Activated CD4-positive, alpha-beta T cell treated with anti-CD3 and anti-CD28 coated beads, Interleukin-2, amount 10 ng/mL, durations not matched to agents 7 days and 5 days (primary cell): ENCODE data around the gene GPR176. TPM values are rescaled to one million over a fixed set of nuclear protein-coding genes. Genes with fewer than 3 reads are reported as not detected.

ENCODE experiments used
- CTCF ChIA-PET: fragments of 350-600 bp; sonication (Branson Sonifier 250); formaldehyde crosslinking; loops from one replicate; lab custom pipeline; 2021; ENCODE audit warnings: antibody characterized with exemption; lab: Charles Lee
- POLR2A ChIA-PET: fragments of 350-600 bp; sonication (Branson Sonifier 250); formaldehyde crosslinking; loops from one replicate; lab custom pipeline; 2021; ENCODE audit warnings: antibody characterized with exemption; lab: Charles Lee
- DNase-seq: peaks from one replicate; pipeline ENCODE4 v3.0.0-alpha.2; 2020
- H3K27ac Mint-ChIP-seq: one replicate; pipeline ENCODE4 v1.8.0; 2021; ENCODE audit warnings: mild to moderate bottlenecking, moderate library complexity, mixed read lengths
- H3K27me3 Mint-ChIP-seq: one replicate; pipeline ENCODE4 v1.8.0; 2021; ENCODE audit warnings: mixed read lengths
- H3K36me3 Mint-ChIP-seq: one replicate; pipeline ENCODE4 v1.8.0; 2021; ENCODE audit warnings: low read depth, mixed read lengths
- H3K4me1 Mint-ChIP-seq: one replicate; pipeline ENCODE4 v1.8.0; 2021; ENCODE audit warnings: mixed read lengths
- H3K4me3 Mint-ChIP-seq: one replicate; pipeline ENCODE4 v1.8.0; 2021; ENCODE audit warnings: mild to moderate bottlenecking, moderate library complexity, mixed read lengths
- H3K9me3 Mint-ChIP-seq: one replicate; pipeline ENCODE4 v1.8.0; 2021; ENCODE audit warnings: mixed read lengths
- total RNA-seq, 2 experiments: library from RNA; stranded (reverse); gene quantifications; one replicate each; pipeline ENCODE4 v1.2.3, GENCODE V29; 2021

The GPR176 gene
- total RNA-seq, 2 experiments from 2014 or later = not detected

DNA sequence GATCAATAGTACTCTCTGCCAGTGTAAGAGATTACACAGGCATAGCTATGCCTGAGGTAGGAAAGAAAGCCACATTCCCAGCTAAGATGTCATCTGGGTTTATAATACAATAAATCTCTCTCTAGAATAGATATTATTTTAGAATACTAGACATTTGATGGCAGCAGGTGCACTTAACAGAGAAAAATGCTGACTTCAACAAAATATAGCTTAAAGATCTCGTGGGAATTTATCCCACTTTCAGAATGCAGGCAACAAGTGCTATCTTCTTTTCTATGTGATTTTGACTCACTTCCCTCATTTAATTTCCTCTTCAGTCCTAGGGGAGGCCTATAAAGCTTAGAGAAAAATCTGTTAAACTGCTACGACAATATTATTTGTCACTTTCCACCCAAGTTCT lies 76.5 kb downstream of the GPR176 start:
- no peaks in the 10 kb centered on the region for H3K4me1 Mint-ChIP-seq
- CTCF ChIA-PET = interaction anchor here (0.5 kb wide), 1 partner anchor 30 kb away, joined by 3 read pairs; no protein-coding TSS in a partner anchor
- H3K36me3 Mint-ChIP-seq = no peaks in the 10 kb centered on the region
- no peaks in the 10 kb centered on the region for H3K9me3 Mint-ChIP-seq
- DNase-seq = no peak
- POLR2A ChIA-PET = no interaction called here
- no peak overlapping the region for H3K4me3 Mint-ChIP-seq
- H3K27me3 Mint-ChIP-seq = peaks cover 20% of the 10 kb centered on the region
- H3K27ac Mint-ChIP-seq = no peak overlapping the region

DNA sequence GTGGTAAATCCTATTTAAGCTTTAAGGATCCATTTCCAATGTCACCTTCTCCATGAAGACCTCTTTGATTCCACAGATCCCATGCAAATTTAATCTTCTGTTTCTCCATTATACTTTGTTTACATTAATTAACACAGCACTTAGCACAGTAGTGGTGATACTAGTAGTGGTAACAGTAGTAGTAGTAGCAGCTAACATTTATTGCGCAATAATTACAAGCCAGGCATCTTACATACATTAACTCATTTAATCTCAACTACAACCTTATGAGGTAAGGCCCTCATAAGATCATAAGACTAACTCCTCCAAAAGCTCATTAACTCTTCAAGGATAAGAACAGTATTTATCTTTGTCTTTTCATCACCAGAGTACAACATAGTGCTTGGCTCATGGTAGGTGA lies 82.6 kb downstream of the GPR176 start:
- DNase-seq = no peak
- H3K4me1 Mint-ChIP-seq = no peaks in the 10 kb centered on the region
- no peak overlapping the region for H3K27ac Mint-ChIP-seq
- CTCF ChIA-PET = no interaction called here
- POLR2A ChIA-PET = no interaction called here
- H3K27me3 Mint-ChIP-seq = peaks cover 40% of the 10 kb centered on the region
- H3K4me3 Mint-ChIP-seq = no peak overlapping the region
- H3K9me3 Mint-ChIP-seq = no peaks in the 10 kb centered on the region
- no peaks in the 10 kb centered on the region for H3K36me3 Mint-ChIP-seq

DNA sequence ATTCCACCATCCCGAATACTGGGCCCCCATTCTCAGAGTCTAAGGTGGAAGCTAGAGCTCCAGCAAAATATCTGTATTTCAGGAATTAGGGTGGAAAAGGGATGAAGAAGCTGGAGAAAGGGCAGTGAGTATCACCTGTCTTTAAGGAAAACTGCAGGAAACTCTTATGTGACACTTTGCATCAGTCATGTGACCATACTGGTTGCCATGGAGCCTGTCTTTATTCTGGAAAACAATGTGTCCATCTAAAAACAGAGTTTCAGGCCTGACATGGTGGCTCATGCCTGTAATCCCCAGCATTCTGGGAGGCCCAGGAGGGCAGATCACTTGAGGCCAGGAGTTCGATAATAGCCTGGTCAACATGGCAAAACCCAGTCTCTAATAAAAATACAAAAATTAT lies 84.5 kb downstream of the GPR176 start:
- no peak overlapping the region for H3K27ac Mint-ChIP-seq
- ChIA-PET CTCF (no interaction called here), POLR2A (no interaction called here)
- DNase-seq = no peak
- no peaks in the 10 kb centered on the region for H3K36me3 Mint-ChIP-seq
- H3K27me3 Mint-ChIP-seq = peaks cover 53% of the 10 kb centered on the region
- no peak overlapping the region for H3K4me3 Mint-ChIP-seq
- no peaks in the 10 kb centered on the region for H3K9me3 Mint-ChIP-seq
- H3K4me1 Mint-ChIP-seq = no peaks in the 10 kb centered on the region

DNA sequence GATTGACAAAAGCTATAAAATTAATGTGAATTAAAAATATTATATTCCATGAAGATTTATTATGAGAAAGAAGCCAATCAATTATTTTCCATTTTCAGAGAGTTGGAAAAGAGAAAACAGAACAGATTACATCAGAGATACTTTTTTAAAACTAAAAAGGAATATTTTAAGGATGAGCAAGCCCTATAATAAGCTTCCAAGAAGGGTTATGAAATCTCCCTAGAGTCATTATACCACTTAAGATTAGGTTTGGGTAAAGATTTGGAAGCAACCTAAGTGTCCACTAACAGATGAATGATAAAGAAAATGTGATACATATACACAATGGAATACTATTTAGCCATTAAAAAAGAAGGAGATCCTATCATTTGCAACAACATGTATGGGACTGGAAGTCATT lies 85.8 kb downstream of the GPR176 start:
- no peaks in the 10 kb centered on the region for H3K9me3 Mint-ChIP-seq
- H3K4me3 Mint-ChIP-seq = no peak overlapping the region
- no peak for DNase-seq
- ChIA-PET CTCF (no interaction called here), POLR2A (no interaction called here)
- H3K4me1 Mint-ChIP-seq = no peaks in the 10 kb centered on the region
- H3K27ac Mint-ChIP-seq = no peak overlapping the region
- no peaks in the 10 kb centered on the region for H3K36me3 Mint-ChIP-seq
- peaks cover 54% of the 10 kb centered on the region for H3K27me3 Mint-ChIP-seq

DNA sequence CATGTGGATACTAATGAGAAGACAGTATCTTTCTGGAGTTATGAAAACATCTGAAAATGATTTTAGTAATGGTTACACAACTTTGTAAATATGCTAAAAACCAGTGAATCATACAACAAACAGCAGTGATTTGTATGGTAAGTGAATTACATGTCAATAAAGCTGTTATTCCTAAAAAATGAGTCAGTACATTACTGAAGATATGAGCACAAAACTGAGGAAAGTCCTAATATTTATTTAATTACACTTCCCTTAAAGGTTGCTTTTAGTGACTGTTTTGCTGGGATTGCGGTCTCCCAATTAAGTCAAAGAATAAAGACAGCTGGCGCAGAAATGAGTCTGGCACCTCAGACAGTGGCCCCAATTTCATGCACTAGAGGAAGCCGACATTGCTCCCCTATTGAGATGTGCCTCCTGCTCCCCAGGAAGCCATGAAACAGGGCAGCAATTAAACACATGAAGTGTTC lies 86.5 kb downstream of the GPR176 start:
- no peak for DNase-seq
- no peaks in the 10 kb centered on the region for H3K36me3 Mint-ChIP-seq
- ChIA-PET POLR2A (no interaction called here), CTCF (no interaction called here)
- H3K27me3 Mint-ChIP-seq = peaks cover 47% of the 10 kb centered on the region
- no peaks in the 10 kb centered on the region for H3K4me1 Mint-ChIP-seq
- H3K4me3 Mint-ChIP-seq = no peak overlapping the region
- no peaks in the 10 kb centered on the region for H3K9me3 Mint-ChIP-seq
- H3K27ac Mint-ChIP-seq = no peak overlapping the region

DNA sequence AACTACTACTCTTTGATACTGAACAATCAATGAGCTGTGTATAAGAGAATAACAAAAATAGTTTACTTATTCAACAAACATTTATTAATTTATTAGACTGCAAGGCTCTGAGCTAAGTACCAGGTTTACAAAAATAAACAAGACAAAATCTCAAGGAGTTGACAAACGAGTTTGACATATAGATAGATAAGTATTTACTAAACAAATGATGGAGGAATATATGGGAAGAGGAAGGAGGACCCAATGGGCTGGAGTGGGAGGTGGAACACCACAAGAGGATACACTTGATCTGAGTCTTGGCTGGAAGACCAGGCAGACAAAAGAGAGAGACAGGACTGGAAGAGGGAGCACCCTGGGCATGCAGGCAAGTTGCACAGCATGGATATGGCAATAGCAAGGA lies 89.9 kb downstream of the GPR176 start:
- H3K27me3 Mint-ChIP-seq = peaks cover 53% of the 10 kb centered on the region
- no peak for DNase-seq
- H3K9me3 Mint-ChIP-seq = no peaks in the 10 kb centered on the region
- H3K4me3 Mint-ChIP-seq = no peak overlapping the region
- no peaks in the 10 kb centered on the region for H3K4me1 Mint-ChIP-seq
- no peaks in the 10 kb centered on the region for H3K36me3 Mint-ChIP-seq
- ChIA-PET POLR2A (no interaction called here), CTCF (interaction anchor here (1.2 kb wide), 1 partner anchor 10 kb away, joined by 3 read pairs; no protein-coding TSS in a partner anchor)
- H3K27ac Mint-ChIP-seq = no peak overlapping the region

DNA sequence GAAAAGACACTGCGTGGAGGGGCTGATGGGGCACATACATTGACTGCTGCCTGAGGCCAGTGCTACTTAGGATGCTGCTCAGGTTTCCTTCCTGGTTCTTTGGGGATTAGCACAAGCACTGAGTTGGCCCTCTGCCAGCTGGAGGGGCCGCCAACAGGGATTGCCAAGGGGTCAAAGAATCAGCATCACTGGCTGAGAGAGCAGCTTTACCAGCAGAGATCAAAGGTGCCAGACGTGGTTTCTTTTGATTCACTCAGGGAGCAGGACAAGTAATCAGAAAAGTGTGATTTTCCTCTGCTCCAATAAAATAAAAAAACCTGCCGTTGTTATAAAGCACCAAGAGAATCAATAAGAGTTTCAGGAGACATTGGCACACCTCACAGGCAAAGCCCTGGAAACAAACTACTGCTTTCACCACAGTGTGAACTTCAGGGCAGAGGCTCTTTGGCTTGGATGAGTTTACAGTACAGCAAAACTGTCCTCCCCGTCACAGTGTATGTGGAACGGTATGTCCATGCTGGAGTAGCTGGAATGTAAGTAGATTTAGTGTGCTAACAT lies 91.6 kb downstream of the GPR176 start:
- ChIA-PET CTCF (no interaction called here), POLR2A (no interaction called here)
- Mint-ChIP-seq H3K9me3 (no peaks in the 10 kb centered on the region), H3K27me3 (peaks cover 45% of the 10 kb centered on the region), H3K4me1 (no peaks in the 10 kb centered on the region), H3K36me3 (no peaks in the 10 kb centered on the region), H3K27ac (no peak overlapping the region), H3K4me3 (no peak overlapping the region)
- no peak for DNase-seq

DNA sequence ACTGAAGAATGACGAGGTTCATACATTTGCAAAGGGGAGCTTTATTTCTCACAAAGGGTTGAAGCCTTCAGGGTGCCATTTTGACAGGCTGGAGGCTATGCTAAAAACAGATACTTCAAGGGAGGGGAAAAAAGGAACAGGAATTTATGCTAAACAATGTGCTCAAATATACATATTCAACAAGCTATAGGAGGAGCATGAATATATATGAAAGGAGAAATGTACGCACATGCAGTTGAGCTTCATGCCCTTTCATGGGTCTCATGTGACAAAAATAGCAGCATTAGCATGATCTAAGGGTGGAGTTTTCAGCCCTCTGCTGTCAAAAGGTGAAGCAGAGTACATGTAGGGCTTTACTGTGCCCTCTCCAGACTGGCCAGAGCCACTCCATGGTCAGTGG lies 93.1 kb downstream of the GPR176 start:
- ChIA-PET POLR2A (no interaction called here), CTCF (interaction anchor here (0.6 kb wide), 1 partner anchor 101 kb away, joined by 4 read pairs; no protein-coding TSS in a partner anchor)
- Mint-ChIP-seq H3K4me3 (no peak overlapping the region), H3K9me3 (no peaks in the 10 kb centered on the region), H3K27ac (no peak overlapping the region), H3K36me3 (no peaks in the 10 kb centered on the region), H3K27me3 (peaks cover 36% of the 10 kb centered on the region), H3K4me1 (no peaks in the 10 kb centered on the region)
- no peak for DNase-seq

DNA sequence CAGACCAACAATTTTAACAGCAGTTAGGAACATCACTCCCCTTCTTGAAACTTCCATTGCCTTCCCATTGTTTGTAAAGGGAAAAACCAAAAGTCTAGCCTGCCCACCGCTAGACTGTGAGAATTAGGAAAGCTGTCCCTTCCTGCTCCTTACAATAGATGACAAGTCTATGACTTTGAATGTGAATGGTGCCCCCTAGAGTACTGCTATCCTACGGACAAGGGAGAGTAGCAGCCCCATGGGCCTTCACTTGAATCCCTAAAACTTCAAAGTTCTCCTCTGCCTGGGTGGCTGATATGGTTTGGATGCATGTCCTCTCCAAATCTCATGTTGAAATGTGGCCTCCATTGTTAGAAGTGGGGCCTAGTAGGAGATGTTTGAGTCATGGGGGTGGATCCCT lies 96.4 kb downstream of the GPR176 start:
- Mint-ChIP-seq H3K4me3 (no peak overlapping the region), H3K36me3 (no peaks in the 10 kb centered on the region), H3K27me3 (peaks cover 20% of the 10 kb centered on the region), H3K4me1 (no peaks in the 10 kb centered on the region), H3K27ac (no peak overlapping the region), H3K9me3 (no peaks in the 10 kb centered on the region)
- DNase-seq = no peak
- CTCF ChIA-PET = no interaction called here
- POLR2A ChIA-PET = no interaction called here

DNA sequence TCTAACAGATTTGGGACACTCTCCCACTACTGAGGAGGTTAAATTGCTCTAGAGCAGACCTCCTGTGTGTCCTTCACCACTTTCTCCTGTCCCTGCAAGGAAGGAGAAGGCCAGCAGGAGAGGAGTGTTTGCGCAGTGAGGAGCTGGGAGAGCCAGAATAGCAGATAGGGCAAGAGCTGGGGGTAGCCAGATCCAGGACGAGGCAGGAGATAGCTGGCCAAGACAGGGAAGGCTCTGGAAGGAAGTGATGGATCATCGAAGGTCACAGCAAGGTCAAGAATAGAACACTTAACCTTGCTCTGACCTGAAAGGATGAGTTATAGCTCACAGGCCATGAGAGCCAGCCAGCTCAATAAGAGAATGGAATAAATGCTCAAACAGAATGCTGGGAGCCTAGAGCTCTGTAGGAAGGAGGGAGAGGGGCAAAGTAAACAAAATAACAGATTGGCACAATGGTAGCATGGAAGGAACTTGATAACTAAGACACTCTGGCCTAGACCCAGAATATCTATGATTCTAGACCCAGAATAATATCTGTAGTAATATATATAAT lies 99.9 kb downstream of the GPR176 start:
- Mint-ChIP-seq H3K27me3 (peaks cover 16% of the 10 kb centered on the region), H3K4me3 (no peak overlapping the region), H3K9me3 (no peaks in the 10 kb centered on the region), H3K27ac (no peak overlapping the region), H3K36me3 (no peaks in the 10 kb centered on the region), H3K4me1 (no peaks in the 10 kb centered on the region)
- CTCF ChIA-PET = interaction anchor here (1.3 kb wide), 1 partner anchor 10 kb away, joined by 3 read pairs; no protein-coding TSS in a partner anchor
- no peak for DNase-seq
- POLR2A ChIA-PET = interaction anchor here (0.8 kb wide), 1 partner anchor 162 kb away, joined by 3 read pairs; no protein-coding TSS in a partner anchor

DNA sequence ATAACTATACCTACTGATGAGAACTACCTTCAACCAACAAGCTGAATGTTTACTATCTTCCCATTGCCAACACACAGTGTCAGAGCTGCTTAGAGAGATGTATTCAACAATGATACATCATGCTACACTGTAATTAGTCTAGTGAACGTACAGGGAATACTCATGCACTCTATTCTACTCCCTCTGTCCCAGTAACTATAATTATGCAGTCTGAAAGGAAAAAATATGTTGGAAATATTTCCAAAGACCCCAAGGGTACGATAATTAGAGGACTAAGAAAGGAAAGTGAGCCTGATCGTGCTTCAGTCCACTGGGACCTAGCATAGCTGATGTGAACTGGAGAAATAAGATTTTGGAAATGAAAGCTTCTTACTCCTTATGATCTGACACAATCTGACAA lies 100.5 kb downstream of the GPR176 start:
- POLR2A ChIA-PET = no interaction called here
- H3K4me1 Mint-ChIP-seq = no peaks in the 10 kb centered on the region
- no peak for DNase-seq
- peaks cover 16% of the 10 kb centered on the region for H3K27me3 Mint-ChIP-seq
- H3K27ac Mint-ChIP-seq = no peak overlapping the region
- no peaks in the 10 kb centered on the region for H3K36me3 Mint-ChIP-seq
- CTCF ChIA-PET = interaction anchor here (1.3 kb wide), 1 partner anchor 10 kb away, joined by 3 read pairs; no protein-coding TSS in a partner anchor
- no peaks in the 10 kb centered on the region for H3K9me3 Mint-ChIP-seq
- no peak overlapping the region for H3K4me3 Mint-ChIP-seq

DNA sequence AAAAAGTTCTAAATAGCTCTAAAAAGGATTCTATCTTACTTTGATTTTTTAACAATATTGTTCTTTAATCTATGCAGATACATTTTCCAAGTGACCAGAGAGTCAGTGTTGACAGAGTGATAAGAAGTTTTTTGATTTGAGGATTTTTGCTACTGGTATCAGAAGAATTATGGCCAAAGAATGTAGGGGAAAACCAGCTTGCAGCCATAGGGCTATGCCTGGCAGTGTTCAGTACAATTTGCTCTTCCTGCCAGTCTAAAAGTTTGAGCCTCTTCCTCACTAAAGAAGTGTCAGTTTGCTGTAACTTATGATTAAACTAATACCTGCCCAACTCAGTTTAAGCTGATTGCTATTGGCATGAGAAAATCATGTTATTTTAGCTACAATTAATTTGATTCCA lies 102.2 kb downstream of the GPR176 start:
- ChIA-PET POLR2A (no interaction called here), CTCF (interaction anchor here (0.9 to 1.1 kb wide), 2 partner anchors 35 to 1077 kb away, joined by 3 to 5 read pairs; partner anchors contain the start of genes FSIP1 and VPS18)
- no peak for DNase-seq
- H3K36me3 Mint-ChIP-seq = no peaks in the 10 kb centered on the region
- H3K27ac Mint-ChIP-seq = no peak overlapping the region
- peaks cover 16% of the 10 kb centered on the region for H3K27me3 Mint-ChIP-seq
- no peak overlapping the region for H3K4me3 Mint-ChIP-seq
- H3K9me3 Mint-ChIP-seq = no peaks in the 10 kb centered on the region
- no peaks in the 10 kb centered on the region for H3K4me1 Mint-ChIP-seq

DNA sequence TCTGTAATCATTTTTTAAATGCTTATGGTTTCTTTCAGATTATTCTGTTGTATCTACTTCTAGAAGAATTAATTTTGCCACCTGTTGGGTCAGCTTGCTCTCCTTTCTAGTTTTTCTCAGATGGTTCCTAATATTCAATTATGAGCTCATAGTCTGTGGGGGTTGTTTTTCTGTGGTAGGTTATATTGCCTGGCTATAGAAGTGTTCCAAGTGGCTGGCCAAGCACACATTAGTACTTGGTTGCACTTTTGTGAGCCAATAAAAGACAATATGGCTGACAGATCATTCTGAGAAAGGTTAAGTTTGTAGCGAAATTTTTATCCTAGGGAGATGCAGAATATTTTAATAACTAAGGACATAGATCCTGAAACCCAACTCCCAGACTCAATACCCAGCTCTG lies 105.6 kb downstream of the GPR176 start:
- H3K4me3 Mint-ChIP-seq = no peak overlapping the region
- H3K27me3 Mint-ChIP-seq = peaks cover 20% of the 10 kb centered on the region
- ChIA-PET CTCF (no interaction called here), POLR2A (no interaction called here)
- no peaks in the 10 kb centered on the region for H3K4me1 Mint-ChIP-seq
- no peak for DNase-seq
- H3K27ac Mint-ChIP-seq = no peak overlapping the region
- H3K36me3 Mint-ChIP-seq = no peaks in the 10 kb centered on the region
- no peaks in the 10 kb centered on the region for H3K9me3 Mint-ChIP-seq
